Kidney tubule cell (primary cell): ENCODE measurements around the gene CEP76.
"Not testable (repeated sequence)": the region's sequence is repeated elsewhere in the genome, so short reads cannot be mapped to it uniquely, and the experiment has no call there.

Experiments
- DNase-seq: peaks from one replicate; pipeline ENCODE4 v3.0.0-alpha.2; 2018; ENCODE audit warnings: low spot score

The CEP76 gene

GRCh38 chr18:12703096-12703567 is 609 bp upstream of the CEP76 start:
- DNase-seq: no peak

DNA sequence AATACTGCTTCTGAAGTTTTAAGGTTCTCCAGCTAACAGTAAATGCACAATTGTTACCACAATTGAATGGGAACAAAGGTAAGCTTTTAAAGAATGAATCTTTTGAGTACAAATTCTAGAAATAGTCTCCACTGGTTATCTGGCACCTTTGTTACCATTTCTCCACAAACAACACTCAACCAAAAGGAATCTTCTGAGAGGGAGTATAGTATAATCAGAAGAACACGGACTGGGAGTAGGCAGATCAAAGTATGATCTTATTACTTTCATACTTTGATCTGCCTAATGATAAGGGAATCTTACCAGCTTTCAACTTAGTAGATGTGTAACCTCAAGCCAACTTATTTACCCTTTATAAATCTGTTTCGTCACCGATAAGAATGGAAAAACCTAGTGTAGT is 1.4 kb downstream of the CEP76 start:
- DNase-seq: no peak

- no peak for DNase-seq
These were observed 2.8 kb downstream of the CEP76 start for GRCh38 chr18:12699747-12700146.

DNA sequence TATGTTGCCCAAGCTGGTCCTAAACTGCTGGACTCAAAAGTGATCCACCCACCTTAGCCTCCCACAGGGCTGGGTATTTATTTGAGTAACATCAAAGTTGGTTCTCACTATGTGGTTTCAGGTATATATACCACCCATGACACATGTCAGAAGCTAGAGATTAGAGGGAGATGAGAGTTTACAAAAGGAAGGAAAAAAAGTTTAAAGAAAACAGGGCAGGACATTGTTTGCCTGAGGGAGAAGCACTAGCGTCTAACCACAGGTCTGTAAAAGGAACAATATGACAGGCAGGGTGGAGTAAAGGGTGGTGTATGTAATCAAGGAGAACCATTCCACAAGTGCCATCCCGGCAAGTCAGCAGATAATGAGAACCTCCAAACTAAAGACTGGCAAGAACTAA is 8.5 kb downstream of the CEP76 start:
- no peak for DNase-seq

DNA sequence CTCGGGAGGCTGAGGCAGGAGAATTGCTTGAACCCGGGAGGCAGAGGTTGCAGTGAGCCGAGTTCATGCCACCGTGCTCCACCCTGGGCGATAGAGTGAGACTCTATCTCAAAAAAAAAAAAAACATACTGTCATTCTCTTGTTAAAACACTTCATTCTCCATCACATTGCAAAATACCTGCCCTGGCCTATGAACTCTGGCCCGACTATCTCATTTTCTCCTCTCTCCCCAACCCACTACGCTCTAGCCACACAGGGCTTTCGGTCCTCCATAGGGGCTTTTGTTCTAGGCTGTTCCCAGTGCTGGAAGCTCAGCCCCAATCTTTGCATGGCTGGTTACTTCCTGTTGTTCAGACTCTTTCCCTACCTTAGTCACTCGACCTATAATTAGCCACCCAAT is 10.3 kb downstream of the CEP76 start:
- peak; percentile 21 for DNase-seq

GRCh38 chr18:12689256-12689850 is 13.2 kb downstream of the CEP76 start:
- no peak for DNase-seq

DNA sequence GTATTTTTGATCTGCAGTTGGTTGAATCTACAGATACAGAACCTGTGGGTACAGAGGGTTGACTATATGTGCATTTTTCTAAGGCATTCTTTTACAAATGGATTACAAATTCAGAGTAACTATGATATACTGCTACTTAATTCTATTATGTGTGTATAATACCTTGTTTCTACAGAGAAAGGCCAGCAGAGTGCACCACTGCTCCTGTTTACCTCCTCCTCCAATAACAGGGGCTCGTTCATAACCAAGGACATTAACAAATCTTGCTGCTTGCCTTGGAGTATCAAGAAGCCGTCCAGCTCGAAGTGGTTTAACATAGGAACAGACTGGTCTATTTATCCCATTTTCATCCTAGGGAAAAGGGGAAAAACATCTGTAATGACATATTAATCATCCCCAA is 16.4 kb downstream of the CEP76 start:
- no peak for DNase-seq

DNA sequence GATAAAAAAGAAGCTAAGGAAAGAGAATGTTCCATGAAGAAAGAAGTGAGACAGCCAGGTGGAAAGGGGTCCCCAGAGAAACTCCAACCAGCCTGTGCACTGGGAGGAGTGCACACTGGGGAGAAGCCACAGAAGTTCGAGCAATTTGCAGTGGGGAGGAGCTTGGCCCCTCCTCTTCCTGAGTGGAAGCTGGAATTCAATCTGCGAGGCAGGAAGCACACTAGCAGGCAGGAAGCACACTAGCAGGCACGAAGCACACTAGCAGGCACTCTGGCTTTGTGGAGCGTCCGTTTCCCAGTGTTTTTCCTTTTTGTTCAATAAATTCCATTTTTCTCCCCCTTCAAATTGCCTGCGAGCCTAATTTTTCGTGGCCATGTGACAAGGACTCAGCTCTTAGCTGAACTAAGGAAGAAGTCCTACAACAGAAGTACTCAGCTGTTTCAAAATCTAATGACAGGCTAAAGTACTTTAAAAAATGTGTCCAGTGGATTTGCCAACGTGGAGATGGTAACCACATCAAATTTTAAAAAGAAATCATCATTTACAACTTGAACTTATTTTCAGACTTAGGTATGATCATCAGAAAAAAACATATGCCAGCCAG is 23.2 kb downstream of the CEP76 start:
- peak; percentile 36 for DNase-seq

DNA sequence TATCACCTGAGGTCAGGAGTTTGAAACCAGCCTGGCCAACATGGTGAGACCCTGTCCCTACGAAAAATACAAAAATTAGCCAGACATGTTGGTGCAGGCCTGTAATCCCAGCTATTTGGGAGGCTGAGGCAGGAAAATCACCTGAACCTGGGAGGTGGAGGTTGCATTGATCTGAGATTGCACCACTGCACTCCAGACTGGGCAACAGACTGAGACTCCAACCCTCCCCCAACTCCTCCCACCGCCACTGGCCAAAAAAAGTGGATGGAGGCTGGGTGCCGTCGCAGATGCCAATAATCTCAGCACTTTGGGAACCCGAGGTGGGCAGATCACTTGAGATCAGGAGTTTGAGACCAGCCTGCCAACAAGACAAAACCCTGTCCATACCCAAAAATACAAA is 34.5 kb downstream of the CEP76 start:
- no peak for DNase-seq

GRCh38 chr18:12659904-12660605 is 42.5 kb downstream of the CEP76 start:
- peak; percentile 77 for DNase-seq

DNA sequence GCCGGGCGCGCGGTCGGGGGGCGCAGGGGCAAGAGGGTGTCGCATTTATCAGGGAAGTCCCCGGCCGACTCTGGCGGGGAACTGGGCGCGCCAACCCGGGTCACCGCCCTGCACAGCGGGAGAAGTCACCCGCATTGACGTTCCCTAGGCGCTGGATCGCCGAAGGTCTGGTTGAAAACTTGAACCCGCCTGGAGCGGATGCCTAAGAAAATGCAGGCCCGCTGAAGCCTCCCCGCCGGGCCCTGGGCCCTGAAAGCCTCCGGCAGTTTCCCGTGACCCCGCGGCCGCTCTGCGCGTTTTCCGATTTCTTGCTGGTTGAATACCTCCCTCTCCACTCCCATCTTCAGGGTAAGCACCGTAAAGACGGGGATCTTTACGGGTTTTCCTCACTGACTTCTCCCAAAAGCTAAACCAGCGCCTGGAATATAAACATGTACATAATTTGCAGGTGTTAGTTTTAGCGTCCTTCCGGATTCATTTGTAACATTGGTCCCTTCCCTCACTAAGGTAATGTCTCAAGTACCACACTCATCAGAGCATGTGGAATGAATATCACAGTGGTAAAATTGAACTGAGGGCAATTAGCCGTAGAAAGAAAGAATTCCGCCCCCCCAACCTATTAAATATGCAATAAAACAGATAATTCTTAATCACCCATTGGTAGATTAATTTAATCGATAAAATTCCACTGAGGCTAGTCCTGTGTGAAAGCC is 43.9 kb downstream of the CEP76 start:
- peak; percentile 50 for DNase-seq

- peak; percentile 83 for DNase-seq
These were observed 44.7 kb downstream of the CEP76 start, which contains the start of gene SPIRE1 for GRCh38 chr18:12657684-12658425. Gene SPIRE1 (minus strand): TSS chr18:12658107. CDS start chr18:12657866, 241 bp downstream.

DNA sequence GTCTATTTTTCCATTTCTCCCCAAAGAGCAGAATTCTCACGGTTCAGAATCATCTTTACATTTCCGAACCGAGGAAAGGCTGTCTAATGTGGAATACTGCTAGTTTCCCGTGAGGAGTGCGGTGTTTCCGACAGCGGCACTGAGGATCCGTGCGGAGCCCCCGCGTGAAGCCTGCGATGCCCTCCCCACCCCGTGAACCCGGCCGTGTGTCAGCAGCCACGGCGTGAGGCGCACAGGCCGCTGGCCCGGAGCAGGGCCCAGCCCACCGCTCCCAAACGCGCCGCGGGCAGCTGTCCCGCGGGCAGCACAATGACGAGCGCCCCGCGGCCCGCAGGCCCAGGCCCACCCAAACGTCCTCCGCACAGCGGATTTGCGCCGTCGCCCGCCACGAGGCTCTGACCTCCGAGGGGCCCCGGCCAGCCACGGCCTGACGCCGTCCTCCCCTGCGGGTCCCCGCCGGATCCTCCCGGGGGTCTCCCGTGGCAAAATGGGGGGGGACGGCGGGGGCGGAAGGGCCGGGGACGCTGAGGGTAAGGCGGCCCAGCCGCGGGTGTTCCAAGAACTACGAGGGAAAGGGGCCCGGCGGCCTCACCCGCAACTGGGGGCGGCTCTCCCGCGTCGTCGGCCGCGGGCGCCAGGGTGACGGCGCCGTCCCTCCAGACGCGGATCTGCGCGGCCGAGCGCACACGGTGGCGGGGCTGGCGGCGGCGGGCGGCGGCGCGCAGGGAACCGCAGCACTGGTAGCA is 45.4 kb downstream of the CEP76 start:
- peak; percentile 53 for DNase-seq

GRCh38 chr18:12656605-12656937 is 46.0 kb downstream of the CEP76 start:
- no peak for DNase-seq

- DNase-seq: no peak
These were observed 47.6 kb downstream of the CEP76 start for GRCh38 chr18:12654971-12655370.

GRCh38 chr18:12652861-12653401 is 49.6 kb downstream of the CEP76 start:
- DNase-seq: peak; percentile 35

DNA sequence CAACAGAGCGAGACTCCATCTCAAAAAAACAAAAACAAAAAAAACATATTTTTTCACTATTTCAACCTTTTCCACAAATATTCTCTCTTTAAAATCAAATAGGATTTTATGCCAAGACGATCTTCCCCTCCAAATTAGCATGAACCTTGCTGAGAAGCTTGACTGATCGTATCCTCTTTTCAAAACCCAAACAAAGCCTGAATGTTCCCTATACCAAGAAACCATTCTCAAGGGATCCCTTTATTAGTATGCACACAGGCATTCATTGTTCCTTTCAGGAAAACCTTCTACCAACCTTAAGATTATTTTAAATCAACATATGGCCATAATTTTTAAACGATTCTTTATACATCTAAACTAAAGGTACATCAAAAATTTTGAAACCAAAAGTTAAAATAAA is 50.9 kb downstream of the CEP76 start:
- no peak for DNase-seq

DNA sequence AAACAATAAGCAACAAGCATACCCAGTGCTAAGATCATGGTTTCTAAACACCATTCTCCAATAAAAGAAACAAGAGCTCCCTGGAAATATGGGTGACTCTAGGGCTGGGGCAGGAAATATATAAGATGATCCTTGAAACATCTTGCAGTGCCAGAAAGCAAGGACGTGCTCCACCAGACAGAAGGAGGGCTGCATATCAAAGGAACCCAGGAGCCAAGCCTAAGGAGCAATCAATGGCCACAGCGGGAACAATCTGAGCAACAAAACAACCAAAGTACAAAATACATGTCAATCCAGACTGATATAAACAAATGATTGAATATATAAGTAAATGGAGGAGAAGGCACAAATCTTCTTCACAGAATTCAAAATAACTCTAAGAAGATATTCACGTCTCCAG is 54.8 kb downstream of the CEP76 start:
- DNase-seq: no peak

GRCh38 chr18:12645751-12646203 is 56.7 kb downstream of the CEP76 start:
- DNase-seq: peak; percentile 29

GRCh38 chr18:12645254-12645653 is 57.3 kb downstream of the CEP76 start:
- no peak for DNase-seq

DNA sequence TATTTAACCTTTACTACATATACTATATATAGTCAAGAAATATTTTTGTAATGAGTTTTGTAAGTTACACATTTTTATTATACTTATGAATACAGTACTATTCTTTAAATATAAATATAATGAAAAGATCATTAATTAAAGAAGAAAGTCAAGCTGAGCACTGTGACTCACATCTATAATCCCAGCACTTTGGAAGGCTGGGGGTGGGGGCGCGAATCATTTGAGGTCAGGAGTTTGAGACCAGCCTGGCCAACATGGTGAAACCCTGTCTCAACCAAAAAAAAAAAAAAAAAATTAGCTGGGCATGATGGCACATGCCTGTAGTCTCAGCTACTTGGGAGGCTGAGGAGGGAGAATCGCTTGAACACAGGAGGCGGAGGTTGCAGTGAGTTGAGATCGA is 58.8 kb downstream of the CEP76 start:
- not testable (repeated sequence) for DNase-seq
